K562 (cell line): ENCODE measurements around the gene COL25A1. TPM values are rescaled to one million over a fixed set of nuclear protein-coding genes. Genes with fewer than 3 reads are reported as not detected.

Experiments used
- ATAC-seq: fragments of 200-7000 bp; cut with Tn5 transposase; 3 replicates; pipeline ENCODE4 v1.9.1; 2020; ENCODE audit warnings: moderate library complexity
- BruUV-seq: library from RNA; stranded (reverse); fragments of 400-500 nt; replicated peaks from 2 replicates; lab custom pipeline; 2021; lab: Mats Ljungman, UMichigan
- CTCF ChIA-PET: fragments of 300-600 bp; formaldehyde crosslinking; extraction: SDS; loops from one replicate; lab custom pipeline; 2021; ENCODE audit warnings: low intra/inter-chr PET ratio; lab: Yijun Ruan, JAX
- POLR2A ChIA-PET: fragments of 300-600, 350-650 bp; sonication (Branson Sonifier 250); formaldehyde crosslinking; extraction: SDS; loops from one replicate; lab custom pipeline; 2021; ENCODE audit warnings: antibody characterized with exemption, inconsistent platforms; lab: Yijun Ruan, JAX
- DNase-seq, 4 experiments: peaks; one replicate each; pipeline versions ENCODE4 v3.0.0 to v3.0.0-alpha.2; 2011 to 2018; ENCODE audit warnings: low spot score in 3 of 4, mixed read lengths in 3 of 4; ENCODE audit errors: extremely low read depth in 1 of 4
- FAIRE-seq: peaks from 2 replicates; lab custom pipeline; 2011; peaks lifted over from hg19 to GRCh38; lab: Jason Lieb, UNC
- H2AFZ ChIP-seq: 2 replicates; pipeline ENCODE4 v1.6.0; 2011; ENCODE audit warnings: low read depth, low read length, control low read depth, inconsistent platforms
- H3K27ac ChIP-seq: fragments of 200-600 bp; 3 replicates; pipeline ENCODE4 v1.8.0; 2011; ENCODE audit warnings: low read depth, mild to moderate bottlenecking, control low read depth, inconsistent platforms, low read length, moderate library complexity, mixed read lengths; ENCODE audit errors: extremely low read depth
- H3K27me3 ChIP-seq, 2 experiments: fragments of 300-600 bp in 1 of 2; 2 replicates in 1 of 2; 3 replicates in 1 of 2; pipeline versions ENCODE4 v1.6.0 to v1.8.0; 2011; ENCODE audit warnings: inconsistent platforms in 2 of 2, low read length in 2 of 2, mild to moderate bottlenecking in 1 of 2, mixed read lengths in 1 of 2, moderate library complexity in 1 of 2; ENCODE audit not compliant: control insufficient read depth in 2 of 2, insufficient read depth in 2 of 2
- H3K36me3 ChIP-seq: fragments of 300-600 bp; 3 replicates; pipeline ENCODE4 v1.8.0; 2011; ENCODE audit warnings: mild to moderate bottlenecking, low read length, inconsistent platforms; ENCODE audit not compliant: control insufficient read depth, insufficient read depth
- H3K4me1 ChIP-seq, 2 experiments: fragments of 200-600 bp in 1 of 2; replicated peaks in 1 of 2; 2 replicates in 1 of 2; 3 replicates in 1 of 2; pipeline versions ENCODE4 v1.5.1 to v1.8.0; 2011; ENCODE audit warnings: inconsistent platforms in 2 of 2, low read length in 2 of 2, mild to moderate bottlenecking in 1 of 2, mixed read lengths in 1 of 2, moderate library complexity in 1 of 2; ENCODE audit not compliant: control insufficient read depth in 2 of 2, insufficient read depth in 2 of 2
- H3K4me2 ChIP-seq: 2 replicates; pipeline ENCODE4 v1.6.1; 2011; ENCODE audit warnings: low read length, control low read depth, inconsistent platforms, mixed read lengths; ENCODE audit not compliant: insufficient read depth
- H3K4me3 ChIP-seq: fragments of 200-600 bp; sonication (generic), shearing (Covaris generic); 2 replicates; pipeline ENCODE4 v1.5.1; 2016; ENCODE audit warnings: control low read depth, inconsistent platforms
- H3K79me2 ChIP-seq: fragments of 200-600 bp; 3 replicates; pipeline ENCODE4 v1.8.0; 2011; ENCODE audit warnings: low read length, inconsistent platforms; ENCODE audit not compliant: control insufficient read depth, insufficient read depth
- H3K9ac ChIP-seq, 2 experiments: 2 replicates each; pipeline versions ENCODE4 v1.6.0 to v1.6.1; 2011; ENCODE audit warnings: low read depth in 2 of 2, low read length in 2 of 2, control low read depth in 1 of 2, inconsistent platforms in 1 of 2, mild to moderate bottlenecking in 1 of 2, mixed read lengths in 1 of 2; ENCODE audit not compliant: insufficient read depth in 1 of 2
- H3K9me1 ChIP-seq: one replicate; pipeline ENCODE4 v1.6.0; 2011; ENCODE audit warnings: inconsistent platforms, mild to moderate bottlenecking, low read length, moderate library complexity; ENCODE audit not compliant: control insufficient read depth, insufficient read depth
- H3K9me3 ChIP-seq: replicated peaks from 2 replicates; pipeline ENCODE4 v1.5.1; 2011; ENCODE audit warnings: low read depth, low read length, inconsistent platforms; ENCODE audit not compliant: control insufficient read depth, insufficient read depth
- H4K20me1 ChIP-seq: replicated peaks from 2 replicates; pipeline ENCODE4 v1.6.1; 2011; ENCODE audit warnings: low read length, inconsistent platforms, mixed read lengths; ENCODE audit not compliant: control insufficient read depth, insufficient read depth
- AFF1 ChIP-seq, 2 experiments: fragments of 450-650 bp; IDR thresholded peaks; 2 replicates each; pipeline ENCODE4 v1.6.1; 2018; ENCODE audit warnings: mild to moderate bottlenecking in 2 of 2, low read depth in 1 of 2; ENCODE audit not compliant: partially characterized antibody in 2 of 2
- CTCF ChIP-seq, 3 experiments: IDR thresholded peaks in 2 of 3; conservative IDR thresholded peaks in 1 of 3; 2 replicates each; pipeline ENCODE4 v1.5.1; 2011 to 2012; ENCODE audit warnings: low read length in 3 of 3, mild to moderate bottlenecking in 3 of 3, control low read depth in 2 of 3, improper control_type of control experiment in 1 of 3, inconsistent platforms in 1 of 3, low read depth in 1 of 3, mixed read lengths in 1 of 3, moderate library complexity in 1 of 3; ENCODE audit not compliant: insufficient read depth in 2 of 3
- GTF2B ChIP-seq: IDR thresholded peaks from 2 replicates; pipeline ENCODE4 v1.6.1; 2011; ENCODE audit not compliant: insufficient read length; ENCODE audit errors: extremely low read depth
- MAFF ChIP-seq: IDR thresholded peaks from 2 replicates; pipeline ENCODE4 v1.6.1; 2012; ENCODE audit warnings: low read length, improper control_type of control experiment
- MEIS2 ChIP-seq: fragments of 450-650 bp; IDR thresholded peaks from 2 replicates; pipeline ENCODE4 v1.6.1; 2014; ENCODE audit warnings: mild to moderate bottlenecking; ENCODE audit not compliant: partially characterized antibody
- NR1H2 ChIP-seq: sonication (generic); formaldehyde crosslinking; IDR thresholded peaks from 2 replicates; pipeline ENCODE4 v1.4.0; 2020; ENCODE audit warnings: mild to moderate bottlenecking, missing genetic modification reagents
- TAF9B ChIP-seq: fragments of 450-650 bp; IDR thresholded peaks from 2 replicates; pipeline ENCODE4 v1.6.1; 2018; ENCODE audit warnings: mild to moderate bottlenecking; ENCODE audit not compliant: partially characterized antibody
- USF1 ChIP-seq: sonication (generic); formaldehyde crosslinking; IDR thresholded peaks from 2 replicates; pipeline ENCODE4 v1.9.0; 2022; ENCODE audit warnings: mild to moderate bottlenecking, missing genetic modification reagents
- ZNF280A ChIP-seq: fragments of 450-650 bp; IDR thresholded peaks from 2 replicates; pipeline ENCODE4 v1.6.1; 2018; ENCODE audit warnings: mild to moderate bottlenecking, low read depth; ENCODE audit not compliant: partially characterized antibody
- ZNF445 ChIP-seq: fragments of 250-450 bp; sonication (Bioruptor Pico); IDR thresholded peaks from 2 replicates; pipeline ENCODE4 v1.4.0; 2020; ENCODE audit warnings: low read depth, mild to moderate bottlenecking, moderate library complexity
- ZNF561 ChIP-seq: fragments of 450-650 bp; formaldehyde crosslinking; conservative IDR thresholded peaks from 2 replicates; pipeline ENCODE4 v1.4.0; 2020; ENCODE audit warnings: mild to moderate bottlenecking, moderate library complexity
- WGBS: fragments of 100-300 bp; shearing (Covaris generic); methylation state at CpG from one replicate; pipeline ENCODE4 v1.1.6; 2016; ENCODE audit warnings: low coverage, mixed read lengths; ENCODE audit not compliant: insufficient coverage; ENCODE audit errors: missing lambda C conversion rate; 5-methylcytosine and 5-hydroxymethylcytosine counted together
- in situ Hi-C: fragments of 300-500 bp; cut with MboI; formaldehyde crosslinking; loops from 4 replicates; pipeline ENCODE4 v1.15.0; 2018; ENCODE audit warnings: inconsistent platforms, mixed read lengths
- intact Hi-C: fragments of 100-400 bp; cut with micrococcal nuclease; formaldehyde crosslinking; loops from 2 replicates; pipeline ENCODE4 v1.14.2; 2022
- polyA plus RNA-seq, 8 experiments: library from polyadenylated mRNA; depleted of rRNA in 4 of 8; stranded (reverse) in 5 of 8; unstranded in 3 of 8; fragments of >200 nt; fragmentation: Nextera tagmentation in 2 of 8; fragmentation: Illumina TruSeq in 1 of 8; extraction: Ambion mirVana in 2 of 8; extraction: Trizol in 1 of 8; gene quantifications; 2 replicates each; pipeline versions ENCODE4 v1.2.1 to v1.2.3, GENCODE V29; 2011 to 2014; ENCODE audit warnings: inconsistent platforms in 1 of 8, missing spikeins in 1 of 8
- total RNA-seq, 7 experiments: library from RNA; depleted of rRNA in 6 of 7; stranded (reverse); fragments of >200 nt in 6 of 7; fragmentation: Illumina TruSeq in 2 of 7; extraction: Trizol in 2 of 7; gene quantifications; 2 replicates each; pipeline versions ENCODE4 v1.2.1 to v1.2.3, GENCODE V29; 2011 to 2021; ENCODE audit warnings: low replicate concordance in 1 of 7

Gene COL25A1
- total and polyA plus RNA-seq, 9 of the 15 experiments (the other 6 are each of a cell fraction or from before 2014, with no cell fraction given) = 0.03 to 0.62 (median 0.27) TPM

- no TSS peak for BruUV-seq
- ATAC-seq (peak; percentile 92), DNase-seq (peak; percentile 73 to 83 (median 80)), FAIRE-seq (peak; percentile 74)
- H3K36me3 ChIP-seq = no peaks in the 10 kb centered on the region
- no peaks in the 10 kb centered on the region for H3K27me3 ChIP-seq
- WGBS = 0% methylated on average over 5 of the region's 5 CpGs
- H3K79me2 ChIP-seq = no peaks in the 10 kb centered on the region
- peak overlapping the region in 1 of 2 experiments; percentile 45; a peak in 2 of 4 replicates for H3K9ac ChIP-seq
- ChIA-PET CTCF (no interaction called here), POLR2A (interaction anchor here (1.6 kb wide), 1 partner anchor 10 kb away, joined by 4 read pairs; no protein-coding TSS in a partner anchor)
- peaks cover 3% of the 10 kb centered on the region; the same call in 1 of the 2 replicates for H3K9me3 ChIP-seq
- H3K9me1 ChIP-seq = no peaks in the 10 kb centered on the region
- in situ Hi-C loops (no loop called here), intact Hi-C loops (loop anchor here (10.0 kb wide), 1 partner anchor 192 kb away; no protein-coding TSS in a partner anchor)
- H3K4me1 ChIP-seq = peaks cover 5 to 28% of the 10 kb centered on the region in 2 experiments
- H3K4me3 ChIP-seq = 0 out of 2 replicates have a peak overlapping the region, but pooled peaks have one; percentile 10
- no peaks in the 10 kb centered on the region for H4K20me1 ChIP-seq
- H2AFZ ChIP-seq = peak overlapping the region; percentile 94
- H3K4me2 ChIP-seq = peak overlapping the region; percentile 80
- peak overlapping the region; percentile 72 for H3K27ac ChIP-seq
- TF ChIP-seq GTF2B (no peak), ZNF561 (no peak), NR1H2 (CRISPR knock-in tag) (no peak), AFF1 (IDR thresholded peaks at IDR 0.05; ENCODE audit: low read depth in 1 of 2, partially characterized antibody in 2 of 2) (no peak), ZNF445 (CRISPR knock-in tag) (no peak), MAFF (no peak), USF1 (no peak), MEIS2 (no peak), TAF9B (peak; percentile 36), ZNF280A (no peak), CTCF (IDR thresholded peaks at IDR 0.05 in 2 of 3, conservative IDR thresholded peaks at IDR 0.05 in 1 of 3; ENCODE audit: insufficient read depth in 2 of 3, low read depth in 1 of 3, low read length in 3 of 3) (peak in 2 of 3 experiments; percentile 33; a peak in 3 of 6 replicates)
Observed at GRCh38 chr4:109027016-109027500, 275.4 kb downstream of the COL25A1 start.
